Measurements from ENCODE around the gene SF3A1.

Gene SF3A1

GRCh38 chr22:30315962-30316576 lies 40.6 kb downstream of the SF3A1 start:
- H3K4me3 ChIP-seq (ENCODE audit: severe bottlenecking), result no peak overlapping the region
- H3K27me3 ChIP-seq (ENCODE audit: insufficient read depth, poor library complexity, severe bottlenecking), result no peaks in the 10 kb centered on the region
- peaks cover 27% of the 10 kb centered on the region for H3K4me1 ChIP-seq (ENCODE audit: insufficient read depth, poor library complexity, severe bottlenecking)
- DNase-seq (ENCODE audit: low spot score), result no peak
- TF ChIP-seq, protein P1, sequence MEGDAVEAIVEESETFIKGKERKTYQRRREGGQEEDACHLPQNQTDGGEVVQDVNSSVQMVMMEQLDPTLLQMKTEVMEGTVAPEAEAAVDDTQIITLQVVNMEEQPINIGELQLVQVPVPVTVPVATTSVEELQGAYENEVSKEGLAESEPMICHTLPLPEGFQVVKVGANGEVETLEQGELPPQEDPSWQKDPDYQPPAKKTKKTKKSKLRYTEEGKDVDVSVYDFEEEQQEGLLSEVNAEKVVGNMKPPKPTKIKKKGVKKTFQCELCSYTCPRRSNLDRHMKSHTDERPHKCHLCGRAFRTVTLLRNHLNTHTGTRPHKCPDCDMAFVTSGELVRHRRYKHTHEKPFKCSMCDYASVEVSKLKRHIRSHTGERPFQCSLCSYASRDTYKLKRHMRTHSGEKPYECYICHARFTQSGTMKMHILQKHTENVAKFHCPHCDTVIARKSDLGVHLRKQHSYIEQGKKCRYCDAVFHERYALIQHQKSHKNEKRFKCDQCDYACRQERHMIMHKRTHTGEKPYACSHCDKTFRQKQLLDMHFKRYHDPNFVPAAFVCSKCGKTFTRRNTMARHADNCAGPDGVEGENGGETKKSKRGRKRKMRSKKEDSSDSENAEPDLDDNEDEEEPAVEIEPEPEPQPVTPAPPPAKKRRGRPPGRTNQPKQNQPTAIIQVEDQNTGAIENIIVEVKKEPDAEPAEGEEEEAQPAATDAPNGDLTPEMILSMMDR (IDR thresholded peaks at IDR 0.05; ENCODE audit: poor library complexity, severe bottlenecking), result no peak
- H3K9me3 ChIP-seq (ENCODE audit: severe bottlenecking), result no peaks in the 10 kb centered on the region
- no peak overlapping the region for H3K27ac ChIP-seq (ENCODE audit: poor library complexity, severe bottlenecking)
- no peak for ATAC-seq (ENCODE audit: low read depth)
- peaks cover 4% of the 10 kb centered on the region for H3K36me3 ChIP-seq (ENCODE audit: low read depth)

GRCh38 chr22:30314915-30315314 lies 41.8 kb downstream of the SF3A1 start:
- Histone ChIP-seq H3K36me3 (ENCODE audit: low read depth) (peaks cover 4% of the 10 kb centered on the region), H3K27me3 (ENCODE audit: insufficient read depth, poor library complexity, severe bottlenecking) (no peaks in the 10 kb centered on the region), H3K4me1 (ENCODE audit: insufficient read depth, poor library complexity, severe bottlenecking) (peaks cover 27% of the 10 kb centered on the region), H3K9me3 (ENCODE audit: severe bottlenecking) (no peaks in the 10 kb centered on the region), H3K27ac (ENCODE audit: poor library complexity, severe bottlenecking) (no peak overlapping the region), H3K4me3 (ENCODE audit: severe bottlenecking) (no peak overlapping the region)
- DNase-seq (ENCODE audit: low spot score) (no peak), ATAC-seq (ENCODE audit: low read depth) (no peak)
- TF ChIP-seq, protein P1 (IDR thresholded peaks at IDR 0.05; ENCODE audit: poor library complexity, severe bottlenecking), result no peak

DNA sequence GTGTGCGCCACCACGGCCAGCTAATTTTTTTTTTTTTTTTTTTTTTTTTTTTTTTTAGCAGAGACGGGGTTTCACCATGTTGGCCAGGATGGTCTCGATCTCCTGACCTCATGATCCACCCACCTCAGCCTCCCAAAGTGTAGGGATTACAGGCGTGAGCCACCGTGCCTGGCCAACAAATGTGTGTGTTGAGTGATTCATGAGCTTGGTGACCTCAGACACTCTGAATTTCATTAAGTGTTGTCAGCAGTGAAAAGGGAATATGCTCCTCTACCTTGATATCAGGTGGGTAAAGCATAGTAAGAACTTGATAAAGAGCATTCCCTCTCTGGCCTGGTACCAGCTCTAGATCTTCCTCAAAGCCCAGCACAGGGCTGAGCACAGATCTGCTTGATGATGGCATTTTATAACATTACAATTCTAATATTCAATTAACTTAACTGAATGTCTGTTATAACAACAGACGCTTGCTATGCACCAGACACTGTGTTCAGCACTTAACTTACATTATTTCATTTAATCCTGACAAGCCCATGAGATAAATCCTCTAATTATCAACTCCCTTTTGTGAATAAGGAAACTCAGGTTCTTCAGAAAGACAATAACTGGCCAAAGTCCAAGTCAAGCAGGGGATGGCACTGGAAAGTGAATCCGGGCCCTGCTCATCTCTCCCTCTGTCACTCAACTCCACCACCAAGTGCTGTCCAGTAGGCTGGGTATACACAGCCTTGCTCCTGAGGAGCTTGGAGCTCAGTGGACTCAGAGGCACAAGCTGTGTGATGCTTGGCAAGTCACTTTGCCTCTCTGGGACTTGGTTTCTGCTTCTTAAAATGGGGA lies 42.9 kb downstream of the SF3A1 start:
- Histone ChIP-seq H3K4me3 (ENCODE audit: severe bottlenecking) (no peak overlapping the region), H3K27me3 (ENCODE audit: insufficient read depth, poor library complexity, severe bottlenecking) (no peaks in the 10 kb centered on the region), H3K36me3 (ENCODE audit: low read depth) (no peaks in the 10 kb centered on the region), H3K9me3 (ENCODE audit: severe bottlenecking) (no peaks in the 10 kb centered on the region), H3K4me1 (ENCODE audit: insufficient read depth, poor library complexity, severe bottlenecking) (peaks cover 27% of the 10 kb centered on the region), H3K27ac (ENCODE audit: poor library complexity, severe bottlenecking) (no peak overlapping the region)
- no peak for ATAC-seq (ENCODE audit: low read depth)
- TF ChIP-seq, protein P1 (IDR thresholded peaks at IDR 0.05; ENCODE audit: poor library complexity, severe bottlenecking), result no peak
- DNase-seq (ENCODE audit: low spot score), result no peak

DNA sequence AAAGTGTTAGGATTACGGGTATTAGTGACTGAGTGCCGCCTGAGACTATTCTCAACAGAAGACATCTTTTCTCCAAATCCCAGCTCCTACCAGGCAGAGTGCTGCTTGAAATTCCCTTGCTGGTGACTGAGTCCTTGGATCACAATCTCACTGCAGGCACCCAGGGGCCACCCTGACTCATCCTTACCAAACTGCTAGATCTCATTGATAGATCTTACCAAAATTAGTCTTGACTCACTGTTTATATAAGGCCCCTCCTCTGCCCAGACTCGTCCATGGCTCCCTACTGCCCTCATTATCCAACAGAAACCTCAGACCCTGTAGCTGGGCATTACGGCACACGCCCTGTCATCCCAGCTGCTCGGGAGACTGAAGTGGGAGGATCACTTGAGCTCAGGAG lies 44.6 kb downstream of the SF3A1 start:
- no peaks in the 10 kb centered on the region for H3K9me3 ChIP-seq (ENCODE audit: severe bottlenecking)
- peaks cover 31% of the 10 kb centered on the region for H3K4me1 ChIP-seq (ENCODE audit: insufficient read depth, poor library complexity, severe bottlenecking)
- ATAC-seq (ENCODE audit: low read depth) (peak; percentile 93), DNase-seq (ENCODE audit: low spot score) (no peak)
- no peaks in the 10 kb centered on the region for H3K27me3 ChIP-seq (ENCODE audit: insufficient read depth, poor library complexity, severe bottlenecking)
- no peaks in the 10 kb centered on the region for H3K36me3 ChIP-seq (ENCODE audit: low read depth)
- H3K27ac ChIP-seq (ENCODE audit: poor library complexity, severe bottlenecking), result peak overlapping the region; percentile 44
- H3K4me3 ChIP-seq (ENCODE audit: severe bottlenecking), result no peak overlapping the region
- TF ChIP-seq, protein P1 (IDR thresholded peaks at IDR 0.05; ENCODE audit: poor library complexity, severe bottlenecking), result no peak
